GM12878 (cell line): ENCODE data around the gene WNT7A. TPM values are rescaled to one million over a fixed set of nuclear protein-coding genes. Genes with fewer than 3 reads are reported as not detected.

Experiments
- ATAC-seq: fragments of 200-7000 bp; cut with Tn5 transposase; 3 replicates; pipeline ENCODE4 v1.9.1; 2020; ENCODE audit warnings: mild to moderate bottlenecking, moderate library complexity
- BruUV-seq: library from RNA; stranded (reverse); fragments of 400-500 nt; replicated peaks from 2 replicates; lab custom pipeline; 2021; lab: Mats Ljungman, UMichigan
- CTCF ChIA-PET: fragments of 300-600 bp; sonication (Branson Sonifier 250); formaldehyde crosslinking; extraction: SDS; loops from one replicate; lab custom pipeline; 2021; ENCODE audit warnings: inconsistent platforms; lab: Yijun Ruan, JAX
- POLR2A ChIA-PET: fragments of 350-600 bp; formaldehyde crosslinking; extraction: SDS; loops from one replicate; lab custom pipeline; 2021; ENCODE audit warnings: inconsistent platforms; lab: Charles Lee
- RAD21 ChIA-PET: fragments of 300-600 bp; sonication (Branson Sonifier 250); formaldehyde crosslinking; loops from one replicate; lab custom pipeline; 2023; ENCODE audit warnings: antibody characterized with exemption; ENCODE audit not compliant: unreplicated experiment; lab: Charles Lee
- SMC1A ChIA-PET: fragments of 300-600 bp; sonication (Branson Sonifier 250); formaldehyde crosslinking; loops from one replicate; lab custom pipeline; 2023; ENCODE audit not compliant: unreplicated experiment, uncharacterized antibody; lab: Charles Lee
- DNase-seq: peaks from one replicate; pipeline ENCODE4 v3.0.0-alpha.2; 2011; ENCODE audit warnings: low read depth, low spot score
- FAIRE-seq: peaks from 3 replicates; lab custom pipeline; 2011; peaks lifted over from hg19 to GRCh38; lab: Jason Lieb, UNC
- H2AFZ ChIP-seq: 2 replicates; pipeline ENCODE4 v1.6.0; 2011; ENCODE audit warnings: low read depth, low read length, control low read depth; ENCODE audit not compliant: control insufficient read depth
- H3K27ac ChIP-seq: 2 replicates; pipeline ENCODE4 v1.5.1; 2011; ENCODE audit warnings: control low read depth; ENCODE audit not compliant: control insufficient read depth, insufficient read depth
- H3K27me3 ChIP-seq, 2 experiments: replicated peaks in 1 of 2; 2 replicates each; pipeline versions ENCODE4 v1.6.0 to v1.6.1; 2011; ENCODE audit warnings: low read length in 1 of 2; ENCODE audit not compliant: control insufficient read depth in 2 of 2, insufficient read depth in 2 of 2
- H3K36me3 ChIP-seq, 2 experiments: 2 replicates each; pipeline ENCODE4 v1.5.1; 2011; ENCODE audit warnings: low read length in 1 of 2; ENCODE audit not compliant: control insufficient read depth in 2 of 2, insufficient read depth in 2 of 2
- H3K4me1 ChIP-seq: 2 replicates; pipeline ENCODE4 v1.6.1; 2011; ENCODE audit warnings: mild to moderate bottlenecking, low read length, moderate library complexity, mixed read lengths; ENCODE audit not compliant: control insufficient read depth, insufficient read depth
- H3K4me2 ChIP-seq: 2 replicates; pipeline ENCODE4 v1.6.0; 2011; ENCODE audit warnings: control low read depth; ENCODE audit not compliant: control insufficient read depth, insufficient read depth
- H3K4me3 ChIP-seq: fragments of 200-600 bp; sonication (generic); 2 replicates; pipeline ENCODE4 v1.5.1; 2016
- H3K79me2 ChIP-seq: 2 replicates; pipeline ENCODE4 v1.6.0; 2011; ENCODE audit warnings: low read length; ENCODE audit not compliant: control insufficient read depth, insufficient read depth
- H3K9ac ChIP-seq: 2 replicates; pipeline ENCODE4 v1.8.0; 2011; ENCODE audit warnings: low read length, control low read depth, mixed read lengths; ENCODE audit not compliant: control insufficient read depth, insufficient read depth
- H3K9me3 ChIP-seq: replicated peaks from 3 replicates; pipeline ENCODE4 v1.5.1; 2011; ENCODE audit warnings: mild to moderate bottlenecking, low read length; ENCODE audit not compliant: control insufficient read depth, insufficient read depth
- H4K20me1 ChIP-seq: 2 replicates; pipeline ENCODE4 v1.6.0; 2011; ENCODE audit not compliant: control insufficient read depth, insufficient read depth
- BMI1 ChIP-seq: fragments of 450-650 bp; IDR thresholded peaks from 2 replicates; pipeline ENCODE4 v1.6.1; 2016; ENCODE audit warnings: mild to moderate bottlenecking, moderate library complexity, borderline replicate concordance
- CBX3 ChIP-seq: fragments of 200-600 bp; sonication (generic); IDR thresholded peaks from 2 replicates; pipeline ENCODE4 v1.6.1; 2016; ENCODE audit warnings: low read depth, borderline replicate concordance
- CUX1 ChIP-seq: IDR thresholded peaks from 2 replicates; pipeline ENCODE4 v1.6.1; 2012; ENCODE audit warnings: improper control_type of control experiment, low read depth, low read length; ENCODE audit not compliant: insufficient replicate concordance
- EED ChIP-seq: sonication (generic); IDR thresholded peaks from 2 replicates; pipeline ENCODE4 v1.6.1; 2016; ENCODE audit warnings: antibody characterized with exemption, low read depth
- FOS ChIP-seq: IDR thresholded peaks from 3 replicates; pipeline ENCODE4 v1.6.1; 2011; ENCODE audit warnings: borderline replicate concordance; ENCODE audit not compliant: insufficient read length; ENCODE audit errors: extremely low read depth
- NFYB ChIP-seq: IDR thresholded peaks from 2 replicates; pipeline ENCODE4 v1.6.1; 2011; ENCODE audit warnings: low read depth, mild to moderate bottlenecking, low read length, improper control_type of control experiment, moderate library complexity; ENCODE audit not compliant: insufficient read depth
- NKRF ChIP-seq: fragments of 450-650 bp; conservative IDR thresholded peaks from 2 replicates; pipeline ENCODE4 v1.6.1; 2017; ENCODE audit warnings: mild to moderate bottlenecking, moderate library complexity
- PAX8 ChIP-seq: fragments of 450-650 bp; IDR thresholded peaks from 2 replicates; pipeline ENCODE4 v1.6.1; 2017; ENCODE audit warnings: mild to moderate bottlenecking, moderate library complexity
- PML ChIP-seq: IDR thresholded peaks from 2 replicates; pipeline ENCODE4 v1.6.1; 2012; ENCODE audit warnings: low read length, inconsistent platforms
- RB1 ChIP-seq: fragments of 450-650 bp; formaldehyde crosslinking; IDR thresholded peaks from 2 replicates; pipeline ENCODE4 v1.6.1; 2017; ENCODE audit warnings: mild to moderate bottlenecking, borderline replicate concordance
- USF1 ChIP-seq: IDR thresholded peaks from 2 replicates; pipeline ENCODE4 v1.6.1; 2011; ENCODE audit warnings: borderline replicate concordance, low read depth, mild to moderate bottlenecking, moderate library complexity, mixed read lengths, low read length; ENCODE audit not compliant: insufficient read depth; ENCODE audit errors: extremely low read length
- ZNF24 ChIP-seq: fragments of 450-650 bp; IDR thresholded peaks from 2 replicates; pipeline ENCODE4 v1.6.1; 2017; ENCODE audit warnings: antibody characterized with exemption, mild to moderate bottlenecking
- WGBS: methylation state at CpG from one replicate; pipeline ENCODE4 v1.1.6; 2016; ENCODE audit warnings: low lambda C conversion rate; ENCODE audit not compliant: insufficient replicate concordance, insufficient coverage; ENCODE audit errors: missing lambda C conversion rate; 5-methylcytosine and 5-hydroxymethylcytosine counted together
- in situ Hi-C: fragments of 300-500 bp; cut with MboI; formaldehyde crosslinking; loops from 9 replicates; pipeline ENCODE4 v1.14.3; 2018; ENCODE audit warnings: mixed read lengths
- intact Hi-C: fragments of 100-400 bp; cut with micrococcal nuclease; formaldehyde crosslinking; loops from one replicate; pipeline ENCODE4 v1.14.2; 2022; ENCODE audit not compliant: unreplicated experiment
- polyA plus RNA-seq, 11 experiments: library from polyadenylated mRNA; depleted of rRNA in 4 of 11; unstranded in 6 of 11; stranded (reverse) in 5 of 11; fragments of >200 nt; fragmentation: Nextera tagmentation in 4 of 11; fragmentation: Illumina TruSeq in 1 of 11; extraction: Ambion mirVana in 4 of 11; extraction: Trizol in 1 of 11; gene quantifications; 1 replicate in 1 of 11; 2 replicates in 10 of 11; pipeline versions ENCODE4 v1.2.1 to v1.2.3, GENCODE V29; 2011 to 2016; ENCODE audit warnings: inconsistent platforms in 2 of 11, missing spikeins in 2 of 11, low read depth in 1 of 11
- total RNA-seq, 4 experiments: library from RNA; depleted of rRNA in 3 of 4; stranded (reverse); fragments of >200 nt in 3 of 4; fragmentation: Illumina TruSeq in 1 of 4; extraction: Trizol in 1 of 4; gene quantifications; 2 replicates each; pipeline versions ENCODE4 v1.2.1 to v1.2.3, GENCODE V29; 2013 to 2021
- TF ChIP-seq, protein P1 (sequence below): IDR thresholded peaks from 2 replicates; pipeline ENCODE4 v1.6.1; 2011; ENCODE audit warnings: low read depth, low read length, improper control_type of control experiment, borderline replicate concordance
- TF ChIP-seq, protein P2 (sequence below): IDR thresholded peaks from 2 replicates; pipeline ENCODE4 v1.6.1; 2012; ENCODE audit warnings: low read depth, low read length, improper control_type of control experiment

WNT7A gene
- total and polyA plus RNA-seq, 10 of the 15 experiments (the other 5 are each of a cell fraction or from before 2014, with no cell fraction given), result 0.08 TPM; not detected in 9

GRCh38 chr3:13838421-13838820 is 41.5 kb downstream of the WNT7A start:
- ChIA-PET POLR2A (no interaction called here), RAD21 (no interaction called here), CTCF (interaction anchor here (0.6 to 0.8 kb wide), 2 partner anchors 180 to 630 kb away, joined by 3 read pairs; no protein-coding TSS in a partner anchor), SMC1A (no interaction called here)
- 18% methylated on average over 4 of the region's 4 CpGs for WGBS
- Histone ChIP-seq H3K9ac (no peak overlapping the region), H3K27ac (no peak overlapping the region), H3K36me3 (no peaks in the 10 kb centered on the region), H2AFZ (no peak overlapping the region), H3K27me3 (peaks cover 0 to 2% of the 10 kb centered on the region in 2 experiments; a peak in 3 of 4 replicates), H3K4me1 (no peaks in the 10 kb centered on the region), H4K20me1 (no peaks in the 10 kb centered on the region), H3K9me3 (no peaks in the 10 kb centered on the region), H3K79me2 (no peaks in the 10 kb centered on the region), H3K4me3 (no peak overlapping the region), H3K4me2 (no peak overlapping the region)
- FAIRE-seq, result no peak
- no TSS peak for BruUV-seq
- intact Hi-C loops (no loop called here), in situ Hi-C loops (no loop called here)
- DNase-seq, result no peak
- ATAC-seq, result no peak
- TF ChIP-seq, protein P1, sequence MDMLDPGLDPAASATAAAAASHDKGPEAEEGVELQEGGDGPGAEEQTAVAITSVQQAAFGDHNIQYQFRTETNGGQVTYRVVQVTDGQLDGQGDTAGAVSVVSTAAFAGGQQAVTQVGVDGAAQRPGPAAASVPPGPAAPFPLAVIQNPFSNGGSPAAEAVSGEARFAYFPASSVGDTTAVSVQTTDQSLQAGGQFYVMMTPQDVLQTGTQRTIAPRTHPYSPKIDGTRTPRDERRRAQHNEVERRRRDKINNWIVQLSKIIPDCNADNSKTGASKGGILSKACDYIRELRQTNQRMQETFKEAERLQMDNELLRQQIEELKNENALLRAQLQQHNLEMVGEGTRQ, result no peak
- no peak for TF ChIP-seq PAX8
- TF ChIP-seq FOS, result no peak
- no peak for TF ChIP-seq PML
- no peak for TF ChIP-seq ZNF24
- TF ChIP-seq NKRF, result no peak
- TF ChIP-seq BMI1, result no peak
- TF ChIP-seq CBX3, result no peak
- no peak for TF ChIP-seq USF1
- TF ChIP-seq EED, result no peak
- TF ChIP-seq, protein P2, sequence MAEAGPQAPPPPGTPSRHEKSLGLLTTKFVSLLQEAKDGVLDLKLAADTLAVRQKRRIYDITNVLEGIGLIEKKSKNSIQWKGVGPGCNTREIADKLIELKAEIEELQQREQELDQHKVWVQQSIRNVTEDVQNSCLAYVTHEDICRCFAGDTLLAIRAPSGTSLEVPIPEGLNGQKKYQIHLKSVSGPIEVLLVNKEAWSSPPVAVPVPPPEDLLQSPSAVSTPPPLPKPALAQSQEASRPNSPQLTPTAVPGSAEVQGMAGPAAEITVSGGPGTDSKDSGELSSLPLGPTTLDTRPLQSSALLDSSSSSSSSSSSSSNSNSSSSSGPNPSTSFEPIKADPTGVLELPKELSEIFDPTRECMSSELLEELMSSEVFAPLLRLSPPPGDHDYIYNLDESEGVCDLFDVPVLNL, result no peak
- TF ChIP-seq NFYB, result no peak
- TF ChIP-seq CUX1, result no peak
- TF ChIP-seq RB1, result no peak
